Mesenchymal stem cell (in vitro differentiated cells and primary cell): ENCODE data around the gene ADCY1.

Source experiments
- DNase-seq: peaks from one replicate; pipeline ENCODE4 v3.0.0-alpha.2; 2013
- H2AFZ ChIP-seq: one replicate; pipeline ENCODE4 v1.6.1; 2013; ENCODE audit warnings: low read depth, mild to moderate bottlenecking, control low read depth, inconsistent platforms, low read length, moderate library complexity
- H2AK5ac ChIP-seq: 2 replicates; pipeline ENCODE4 v1.6.1; 2013; ENCODE audit warnings: low read length, moderate library complexity, mild to moderate bottlenecking, inconsistent platforms; ENCODE audit not compliant: severe bottlenecking
- H2BK120ac ChIP-seq: one replicate; pipeline ENCODE4 v1.6.1; 2013; ENCODE audit warnings: low read depth, mild to moderate bottlenecking, inconsistent platforms, low read length, moderate library complexity
- H2BK12ac ChIP-seq, 2 experiments: one replicate each; pipeline ENCODE4 v1.6.1; 2013; ENCODE audit warnings: inconsistent platforms in 2 of 2, low read length in 2 of 2, mild to moderate bottlenecking in 2 of 2, moderate library complexity in 2 of 2, control low read depth in 1 of 2
- H2BK15ac ChIP-seq: one replicate; pipeline ENCODE4 v1.6.1; 2013; ENCODE audit warnings: mild to moderate bottlenecking, low read depth, inconsistent platforms; ENCODE audit not compliant: poor library complexity, severe bottlenecking
- H2BK5ac ChIP-seq: 2 replicates; pipeline ENCODE4 v1.6.1; 2013; ENCODE audit warnings: low read depth, mild to moderate bottlenecking, low read length, control low read depth, inconsistent platforms; ENCODE audit not compliant: poor library complexity, severe bottlenecking
- H3K14ac ChIP-seq, 2 experiments: one replicate each; pipeline ENCODE4 v1.6.1; 2013; ENCODE audit warnings: inconsistent platforms in 2 of 2, low read length in 2 of 2, control low read depth in 1 of 2, mild to moderate bottlenecking in 1 of 2, moderate library complexity in 1 of 2
- H3K18ac ChIP-seq, 2 experiments: one replicate each; pipeline ENCODE4 v1.6.1; 2013; ENCODE audit warnings: inconsistent platforms in 2 of 2, low read length in 2 of 2, control low read depth in 1 of 2, low read depth in 1 of 2, mild to moderate bottlenecking in 1 of 2
- H3K23ac ChIP-seq, 2 experiments: one replicate each; pipeline ENCODE4 v1.6.1; 2013; ENCODE audit warnings: inconsistent platforms in 2 of 2, low read length in 2 of 2, mild to moderate bottlenecking in 2 of 2, moderate library complexity in 2 of 2, control low read depth in 1 of 2
- H3K27ac ChIP-seq: 2 replicates; pipeline ENCODE4 v1.5.1; 2013; ENCODE audit warnings: mild to moderate bottlenecking, moderate library complexity, low read length, control low read depth, inconsistent platforms; ENCODE audit not compliant: poor library complexity, severe bottlenecking
- H3K27me3 ChIP-seq, 2 experiments: 2 replicates each; pipeline versions ENCODE4 v1.6.1 to v1.7.0; 2013; ENCODE audit warnings: low read length in 2 of 2, mild to moderate bottlenecking in 2 of 2, moderate library complexity in 2 of 2, control low read depth in 1 of 2, inconsistent platforms in 1 of 2; ENCODE audit not compliant: control insufficient read depth in 1 of 2, insufficient read depth in 1 of 2
- H3K36me3 ChIP-seq, 2 experiments: 2 replicates each; pipeline versions ENCODE4 v1.6.1 to v1.7.0; 2013; ENCODE audit warnings: low read length in 2 of 2, control low read depth in 1 of 2, inconsistent platforms in 1 of 2, low read depth in 1 of 2, mild to moderate bottlenecking in 1 of 2; ENCODE audit not compliant: insufficient read depth in 2 of 2, control insufficient read depth in 1 of 2
- H3K4ac ChIP-seq, 2 experiments: one replicate each; pipeline ENCODE4 v1.6.1; 2013; ENCODE audit warnings: inconsistent platforms in 2 of 2, low read length in 2 of 2, mild to moderate bottlenecking in 2 of 2, moderate library complexity in 2 of 2, control low read depth in 1 of 2, low read depth in 1 of 2
- H3K4me1 ChIP-seq: 2 replicates; pipeline ENCODE4 v1.6.1; 2013; ENCODE audit warnings: low read depth, low read length, control low read depth; ENCODE audit not compliant: control insufficient read depth, insufficient read depth
- H3K4me2 ChIP-seq: 2 replicates; pipeline ENCODE4 v1.6.1; 2013; ENCODE audit warnings: low read length, mild to moderate bottlenecking, inconsistent platforms; ENCODE audit not compliant: poor library complexity, severe bottlenecking
- H3K4me3 ChIP-seq, 2 experiments: 2 replicates each; pipeline versions ENCODE4 v1.5.1 to v1.7.0; 2013; ENCODE audit warnings: low read length in 2 of 2, mild to moderate bottlenecking in 2 of 2, control low read depth in 1 of 2, low read depth in 1 of 2; ENCODE audit not compliant: insufficient read depth in 1 of 2
- H3K79me1 ChIP-seq: replicated peaks from 2 replicates; pipeline ENCODE4 v1.6.1; 2013; ENCODE audit warnings: mild to moderate bottlenecking, control low read depth, low read length, inconsistent platforms; ENCODE audit not compliant: poor library complexity, severe bottlenecking
- H3K9ac ChIP-seq: 2 replicates; pipeline ENCODE4 v1.7.0; 2013; ENCODE audit warnings: mild to moderate bottlenecking, low read length, moderate library complexity
- H3K9me3 ChIP-seq: 2 replicates; pipeline ENCODE4 v1.7.0; 2013; ENCODE audit warnings: mild to moderate bottlenecking, low read length; ENCODE audit not compliant: control insufficient read depth
- H4K8ac ChIP-seq: one replicate; pipeline ENCODE4 v1.6.1; 2013; ENCODE audit warnings: inconsistent platforms, mild to moderate bottlenecking, low read length, moderate library complexity
- H4K91ac ChIP-seq: one replicate; pipeline ENCODE4 v1.6.1; 2013; ENCODE audit warnings: mild to moderate bottlenecking, low read length, inconsistent platforms
- WGBS: methylation state at CpG from one replicate; pipeline ENCODE4 v1.1.7; 2013; ENCODE audit warnings: mixed read lengths; 5-methylcytosine and 5-hydroxymethylcytosine counted together

The ADCY1 gene

GRCh38 chr7:45680776-45681175 is 106.6 kb downstream of the ADCY1 start:
- no peak overlapping the region for H3K18ac ChIP-seq
- H4K8ac ChIP-seq = no peak overlapping the region
- no peak overlapping the region for H3K14ac ChIP-seq
- H2AFZ ChIP-seq = no peak overlapping the region
- H3K9ac ChIP-seq = no peak overlapping the region
- H3K9me3 ChIP-seq = no peaks in the 10 kb centered on the region
- H2AK5ac ChIP-seq = no peak overlapping the region
- peaks cover 0 to 4% of the 10 kb centered on the region in 2 experiments for H3K36me3 ChIP-seq
- DNase-seq = no peak
- H3K4me1 ChIP-seq = no peaks in the 10 kb centered on the region
- H3K79me1 ChIP-seq = no peaks in the 10 kb centered on the region
- H2BK12ac ChIP-seq = no peak overlapping the region
- H3K27me3 ChIP-seq = peaks cover under 1 to 4% of the 10 kb centered on the region in 2 experiments
- H3K27ac ChIP-seq = no peak overlapping the region
- H3K23ac ChIP-seq = no peak overlapping the region
- H3K4ac ChIP-seq = no peak overlapping the region
- H3K4me2 ChIP-seq = no peak overlapping the region
- H2BK15ac ChIP-seq = no peak overlapping the region
- no peak overlapping the region for H4K91ac ChIP-seq
- H2BK5ac ChIP-seq = no peak overlapping the region
- H2BK120ac ChIP-seq = no peak overlapping the region
- no peak overlapping the region for H3K4me3 ChIP-seq
- 93% methylated on average over 6 of the region's 6 CpGs for WGBS

GRCh38 chr7:45681596-45682357 is 107.6 kb downstream of the ADCY1 start:
- H2AFZ ChIP-seq = no peak overlapping the region

GRCh38 chr7:45682358-45682735 is 108.2 kb downstream of the ADCY1 start:
- no peak overlapping the region for H3K9ac ChIP-seq
- H3K23ac ChIP-seq = no peak overlapping the region
- 90% methylated on average over 6 of the region's 7 CpGs for WGBS
- no peak overlapping the region for H3K4ac ChIP-seq
- no peak overlapping the region for H2BK120ac ChIP-seq
- H3K36me3 ChIP-seq = peaks cover 0 to 4% of the 10 kb centered on the region in 2 experiments
- no peak overlapping the region for H2AFZ ChIP-seq
- no peak overlapping the region for H2BK5ac ChIP-seq
- no peak overlapping the region for H2BK15ac ChIP-seq
- H3K4me2 ChIP-seq = no peak overlapping the region
- no peak overlapping the region for H4K91ac ChIP-seq
- H3K4me1 ChIP-seq = no peaks in the 10 kb centered on the region
- no peak overlapping the region for H4K8ac ChIP-seq
- peak overlapping the region in 1 of 2 experiments; percentile 21 for H3K14ac ChIP-seq
- H3K79me1 ChIP-seq = no peaks in the 10 kb centered on the region
- no peaks in the 10 kb centered on the region for H3K9me3 ChIP-seq
- H3K18ac ChIP-seq = no peak overlapping the region
- no peak overlapping the region for H2AK5ac ChIP-seq
- no peak overlapping the region for H3K27ac ChIP-seq
- H3K27me3 ChIP-seq = peaks cover 0 to 3% of the 10 kb centered on the region in 2 experiments
- no peak for DNase-seq
- no peak overlapping the region for H2BK12ac ChIP-seq
- no peak overlapping the region for H3K4me3 ChIP-seq

More at GRCh38 chr7:45681596-45682357, 107.6 kb downstream of the ADCY1 start:
- Histone ChIP-seq H3K18ac (no peak overlapping the region), H3K23ac (no peak overlapping the region), H3K4ac (no peak overlapping the region), H3K36me3 (peaks cover 0 to 4% of the 10 kb centered on the region in 2 experiments), H3K4me3 (no peak overlapping the region), H2BK120ac (no peak overlapping the region), H2AK5ac (no peak overlapping the region), H2BK12ac (no peak overlapping the region), H4K8ac (no peak overlapping the region), H3K4me2 (no peak overlapping the region), H3K79me1 (no peaks in the 10 kb centered on the region), H2BK5ac (no peak overlapping the region), H3K27ac (no peak overlapping the region), H4K91ac (no peak overlapping the region), H2BK15ac (no peak overlapping the region), H3K9ac (no peak overlapping the region), H3K4me1 (no peaks in the 10 kb centered on the region), H3K14ac (no peak overlapping the region), H3K27me3 (peaks cover 0 to 3% of the 10 kb centered on the region in 2 experiments), H3K9me3 (no peaks in the 10 kb centered on the region)
- DNase-seq = no peak
- 91% methylated on average over 13 of the region's 13 CpGs for WGBS

GRCh38 chr7:45682836-45683555 is 108.8 kb downstream of the ADCY1 start:
- Histone ChIP-seq H2BK120ac (no peak overlapping the region), H2AK5ac (no peak overlapping the region), H3K36me3 (peaks cover 0 to 3% of the 10 kb centered on the region in 2 experiments), H4K8ac (no peak overlapping the region), H3K23ac (no peak overlapping the region), H3K4me3 (no peak overlapping the region), H2BK15ac (no peak overlapping the region), H3K4me1 (no peaks in the 10 kb centered on the region), H3K4ac (no peak overlapping the region), H2BK5ac (no peak overlapping the region), H3K14ac (no peak overlapping the region), H3K9ac (no peak overlapping the region), H3K27me3 (peaks cover 0 to 3% of the 10 kb centered on the region in 2 experiments), H3K4me2 (no peak overlapping the region), H2BK12ac (no peak overlapping the region), H4K91ac (no peak overlapping the region), H3K27ac (no peak overlapping the region), H2AFZ (no peak overlapping the region), H3K18ac (no peak overlapping the region), H3K9me3 (no peaks in the 10 kb centered on the region), H3K79me1 (no peaks in the 10 kb centered on the region)
- WGBS = 82% methylated on average over 6 of the region's 7 CpGs
- no peak for DNase-seq
